ENCODE measurements around the gene SLC25A39. TPM values are rescaled to one million over a fixed set of nuclear protein-coding genes. Genes with fewer than 3 reads are reported as not detected.

The SLC25A39 gene
- total RNA-seq, 1 experiment from 2014 or later: 78.7 TPM

DNA sequence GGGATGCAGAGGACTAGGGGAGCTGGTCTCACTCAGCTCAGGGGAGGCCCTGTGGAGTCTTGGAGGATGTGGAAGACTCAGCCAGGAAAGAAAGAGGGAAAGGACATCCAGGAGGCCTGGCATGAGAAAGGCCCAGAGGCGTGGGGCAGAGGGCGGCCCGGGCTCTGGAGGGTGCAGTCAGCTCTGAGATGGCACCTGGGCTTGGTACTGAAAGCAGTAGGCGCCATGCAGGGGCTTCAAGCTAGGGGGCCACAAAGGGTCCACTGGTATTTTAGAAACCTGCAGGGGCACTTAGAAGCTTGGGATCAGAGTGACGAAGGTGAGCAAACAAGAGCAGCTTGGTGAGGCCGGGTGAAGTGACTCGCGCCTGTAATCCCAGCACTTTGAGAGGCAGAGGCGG is 33.4 kb upstream of the SLC25A39 start:
- no peak for DNase-seq
- Histone ChIP-seq H3K4me1 (ENCODE audit: low read length) (peaks cover 18% of the 10 kb centered on the region), H3K27ac (ENCODE audit: low read length) (no peak overlapping the region)

DNA sequence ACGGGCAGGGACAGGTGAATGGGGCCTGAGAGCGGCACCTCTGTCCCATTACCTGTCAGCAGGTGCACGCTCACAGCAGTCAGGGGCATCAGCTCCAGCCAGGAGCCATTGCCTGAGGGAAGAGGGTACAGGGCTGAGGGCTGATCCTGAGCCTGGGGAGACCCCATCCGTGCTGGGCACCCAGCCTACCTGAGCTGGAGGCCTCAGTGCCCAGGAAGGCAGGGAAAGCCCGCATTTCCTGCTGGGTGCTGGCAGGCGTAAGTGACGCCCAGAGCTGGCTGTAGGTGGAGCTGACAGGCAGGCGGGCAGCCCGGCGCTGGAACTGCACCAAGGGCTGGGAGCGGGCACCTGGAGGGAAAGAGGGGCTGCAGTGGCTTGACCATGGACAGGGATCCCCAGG is 31.6 kb upstream of the SLC25A39 start:
- Histone ChIP-seq H3K27me3 (ENCODE audit: low read length) (no peaks in the 10 kb centered on the region), H3K9ac (ENCODE audit: low read length) (no peak overlapping the region), H3K9me2 (replicated peaks; ENCODE audit: insufficient read depth, low read length) (no peaks in the 10 kb centered on the region), H3K79me2 (ENCODE audit: low read length) (no peaks in the 10 kb centered on the region), H4K20me1 (ENCODE audit: insufficient read depth, low read depth, low read length) (0 out of 2 replicates have a peak, but pooled peaks cover 3% of the 10 kb centered on the region), H3K4me2 (ENCODE audit: low read depth, low read length, poor library complexity, severe bottlenecking) (no peak overlapping the region), H2AFZ (ENCODE audit: low read length) (no peak overlapping the region), H3K4me1 (ENCODE audit: low read length) (peaks cover 9% of the 10 kb centered on the region; the same call in 1 of the 2 replicates), H3K4me3 (ENCODE audit: low read length) (no peak overlapping the region), H3K27ac (ENCODE audit: low read length) (no peak overlapping the region), H3K36me3 (ENCODE audit: insufficient read depth, low read length) (peaks cover 4% of the 10 kb centered on the region; the same call in 1 of the 2 replicates), H3K9me3 (ENCODE audit: low read length) (no peaks in the 10 kb centered on the region)
- no peak for DNase-seq

More for the DNA sequence above, 33.4 kb upstream of the SLC25A39 start:
- Histone ChIP-seq H3K4me3 (ENCODE audit: low read length) (no peak overlapping the region), H3K36me3 (ENCODE audit: insufficient read depth, low read length) (no peaks in the 10 kb centered on the region), H3K4me2 (ENCODE audit: low read depth, low read length, poor library complexity, severe bottlenecking) (no peak overlapping the region), H3K79me2 (ENCODE audit: low read length) (no peaks in the 10 kb centered on the region), H2AFZ (ENCODE audit: low read length) (no peak overlapping the region), H3K9ac (ENCODE audit: low read length) (no peak overlapping the region), H3K9me2 (replicated peaks; ENCODE audit: insufficient read depth, low read length) (no peaks in the 10 kb centered on the region), H3K27me3 (ENCODE audit: low read length) (no peaks in the 10 kb centered on the region), H3K9me3 (ENCODE audit: low read length) (no peaks in the 10 kb centered on the region), H4K20me1 (ENCODE audit: insufficient read depth, low read depth, low read length) (0 out of 2 replicates have a peak, but pooled peaks cover 3% of the 10 kb centered on the region)

DNA sequence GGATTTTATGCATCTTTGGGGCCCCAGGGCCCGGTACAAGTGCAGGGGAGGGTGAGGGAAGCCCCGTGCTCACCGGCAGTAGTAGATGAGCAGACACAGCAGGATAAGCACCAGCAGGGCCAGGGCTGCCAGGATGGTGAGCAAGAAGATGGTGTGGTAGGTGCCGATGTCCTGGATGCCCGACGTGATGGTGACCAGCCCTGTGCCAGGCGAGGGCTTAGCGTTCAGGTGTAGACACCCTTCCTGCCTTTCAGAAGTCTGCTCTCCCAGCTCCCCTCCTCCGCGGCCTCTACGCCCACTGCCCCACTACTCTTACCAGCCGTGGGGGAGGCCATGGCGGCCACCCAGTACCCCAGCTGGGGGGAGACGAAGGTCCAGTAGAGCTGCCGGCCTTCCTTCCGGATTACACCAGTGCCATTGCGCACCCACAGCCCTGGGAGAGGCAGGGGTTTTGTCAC is 31.0 kb upstream of the SLC25A39 start:
- H3K4me2 ChIP-seq (ENCODE audit: low read depth, low read length, poor library complexity, severe bottlenecking): no peak overlapping the region

DNA sequence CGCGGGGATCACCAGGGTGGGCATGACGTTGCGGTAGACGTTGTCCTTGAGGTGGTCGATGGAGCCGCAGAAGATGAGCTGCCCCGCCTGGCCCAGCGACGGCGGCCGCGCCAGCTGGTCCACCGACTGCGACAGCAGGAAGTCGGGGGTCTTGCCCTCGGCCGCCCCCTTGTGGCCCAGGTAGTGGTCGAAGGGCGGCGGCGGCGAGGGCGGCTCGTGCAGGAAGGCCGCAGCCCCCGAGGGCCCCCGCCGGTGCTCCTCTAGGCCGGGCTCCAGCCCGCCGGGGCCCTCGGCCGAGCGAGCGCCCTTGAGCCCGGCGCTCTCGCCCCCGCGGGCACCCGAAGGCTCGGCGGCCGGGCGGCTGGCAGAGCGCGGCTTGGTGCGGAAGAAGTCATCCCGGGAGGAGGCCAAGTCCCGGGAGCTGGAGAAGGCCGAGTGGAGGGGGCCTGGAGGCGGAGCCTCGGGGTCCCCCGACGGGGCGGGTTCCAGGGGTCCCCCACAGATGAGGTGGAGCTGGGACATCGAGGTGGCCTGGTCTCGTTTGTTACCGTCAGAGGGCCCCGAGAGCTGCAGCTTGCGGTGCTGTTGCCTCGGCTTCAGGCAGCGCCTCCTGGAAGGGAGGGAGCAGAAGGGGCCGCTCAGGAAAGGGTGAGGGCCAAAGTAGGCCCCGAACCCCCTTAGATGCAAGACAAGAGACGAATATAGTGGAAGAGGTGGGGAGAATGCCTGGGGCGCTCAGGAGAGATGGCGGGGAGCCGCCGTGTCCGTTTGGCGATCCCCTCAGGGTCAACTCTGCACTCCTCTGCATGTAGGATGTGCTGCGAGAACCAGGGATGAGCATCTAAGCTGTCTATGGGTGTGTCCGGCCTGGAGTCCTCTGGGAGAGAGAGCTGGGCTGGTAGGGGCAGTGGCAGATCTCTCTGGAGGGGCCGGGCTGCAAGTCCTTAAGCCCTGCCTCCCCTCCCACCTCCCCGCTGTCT is 30.2 kb upstream of the SLC25A39 start:
- Histone ChIP-seq H3K9ac (ENCODE audit: low read length) (no peak overlapping the region), H3K9me2 (replicated peaks; ENCODE audit: insufficient read depth, low read length) (no peaks in the 10 kb centered on the region), H3K79me2 (ENCODE audit: low read length) (no peaks in the 10 kb centered on the region), H3K27me3 (ENCODE audit: low read length) (no peaks in the 10 kb centered on the region), H3K4me1 (ENCODE audit: low read length) (peaks cover 4% of the 10 kb centered on the region; the same call in 1 of the 2 replicates), H3K9me3 (ENCODE audit: low read length) (no peaks in the 10 kb centered on the region), H3K36me3 (ENCODE audit: insufficient read depth, low read length) (peaks cover 4% of the 10 kb centered on the region), H4K20me1 (ENCODE audit: insufficient read depth, low read depth, low read length) (0 out of 2 replicates have a peak, but pooled peaks cover 3% of the 10 kb centered on the region), H3K4me3 (ENCODE audit: low read length) (no peak overlapping the region), H2AFZ (ENCODE audit: low read length) (no peak overlapping the region), H3K27ac (ENCODE audit: low read length) (no peak overlapping the region), H3K4me2 (ENCODE audit: low read depth, low read length, poor library complexity, severe bottlenecking) (no peak overlapping the region)
- peak; percentile 84 for DNase-seq

More for the DNA sequence above, 31.0 kb upstream of the SLC25A39 start:
- H3K4me1 ChIP-seq (ENCODE audit: low read length): peaks cover 4% of the 10 kb centered on the region; the same call in 1 of the 2 replicates
- DNase-seq: no peak
- no peaks in the 10 kb centered on the region for H3K9me2 ChIP-seq (replicated peaks; ENCODE audit: insufficient read depth, low read length)
- no peak overlapping the region for H3K4me3 ChIP-seq (ENCODE audit: low read length)
- no peak overlapping the region for H3K9ac ChIP-seq (ENCODE audit: low read length)
- no peaks in the 10 kb centered on the region for H3K9me3 ChIP-seq (ENCODE audit: low read length)
- 0 out of 2 replicates have a peak, but pooled peaks cover 3% of the 10 kb centered on the region for H4K20me1 ChIP-seq (ENCODE audit: insufficient read depth, low read depth, low read length)
- H3K36me3 ChIP-seq (ENCODE audit: insufficient read depth, low read length): peaks cover 4% of the 10 kb centered on the region
- no peaks in the 10 kb centered on the region for H3K79me2 ChIP-seq (ENCODE audit: low read length)
- no peaks in the 10 kb centered on the region for H3K27me3 ChIP-seq (ENCODE audit: low read length)
- no peak overlapping the region for H3K27ac ChIP-seq (ENCODE audit: low read length)
- no peak overlapping the region for H2AFZ ChIP-seq (ENCODE audit: low read length)

DNA sequence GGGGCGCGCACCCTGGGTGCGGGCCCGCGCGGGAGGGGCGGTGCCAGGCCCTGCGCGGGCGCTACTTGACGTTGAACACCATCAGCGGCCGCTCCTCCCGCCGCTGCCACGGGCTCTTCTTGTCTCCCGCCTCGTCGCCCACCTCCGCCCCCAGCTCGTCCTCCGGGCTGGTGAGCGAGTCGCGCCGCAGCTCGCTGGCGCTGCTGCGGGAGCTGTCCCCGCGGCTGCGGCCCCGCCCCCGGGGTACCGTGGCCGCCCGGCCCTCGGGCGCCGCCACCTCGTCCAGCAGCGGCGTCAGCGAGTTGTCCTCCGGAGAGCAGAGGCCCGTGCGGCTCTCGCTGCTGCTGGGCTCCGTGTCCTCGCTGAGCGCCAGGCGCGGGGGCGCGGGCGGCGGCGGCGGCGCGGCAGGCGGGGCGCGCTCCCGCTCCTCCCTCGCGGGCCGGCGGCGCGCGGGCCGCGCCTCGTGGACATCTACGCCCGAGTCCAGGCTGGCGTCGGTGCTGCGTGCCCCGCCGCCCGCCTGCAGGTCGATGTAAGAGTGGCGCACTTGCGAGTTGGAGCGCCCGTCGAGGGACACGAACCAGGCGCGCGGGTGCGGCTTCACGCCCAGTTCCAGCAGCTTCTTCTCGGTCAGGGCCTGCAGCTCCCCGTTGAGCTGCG is 29.2 kb upstream of the SLC25A39 start:
- no peak overlapping the region for H2AFZ ChIP-seq (ENCODE audit: low read length)
- H3K27me3 ChIP-seq (ENCODE audit: low read length): no peaks in the 10 kb centered on the region
- H3K79me2 ChIP-seq (ENCODE audit: low read length): no peaks in the 10 kb centered on the region
- peaks cover 4% of the 10 kb centered on the region for H3K36me3 ChIP-seq (ENCODE audit: insufficient read depth, low read length)
- no peak overlapping the region for H3K4me2 ChIP-seq (ENCODE audit: low read depth, low read length, poor library complexity, severe bottlenecking)
- H3K9ac ChIP-seq (ENCODE audit: low read length): no peak overlapping the region
- H3K4me1 ChIP-seq (ENCODE audit: low read length): peaks cover 10% of the 10 kb centered on the region
- no peak overlapping the region for H3K4me3 ChIP-seq (ENCODE audit: low read length)
- DNase-seq: no peak
- no peaks in the 10 kb centered on the region for H3K9me3 ChIP-seq (ENCODE audit: low read length)
- H4K20me1 ChIP-seq (ENCODE audit: insufficient read depth, low read depth, low read length): no peaks in the 10 kb centered on the region
- no peak overlapping the region for H3K27ac ChIP-seq (ENCODE audit: low read length)
- H3K9me2 ChIP-seq (replicated peaks; ENCODE audit: insufficient read depth, low read length): no peaks in the 10 kb centered on the region

DNA sequence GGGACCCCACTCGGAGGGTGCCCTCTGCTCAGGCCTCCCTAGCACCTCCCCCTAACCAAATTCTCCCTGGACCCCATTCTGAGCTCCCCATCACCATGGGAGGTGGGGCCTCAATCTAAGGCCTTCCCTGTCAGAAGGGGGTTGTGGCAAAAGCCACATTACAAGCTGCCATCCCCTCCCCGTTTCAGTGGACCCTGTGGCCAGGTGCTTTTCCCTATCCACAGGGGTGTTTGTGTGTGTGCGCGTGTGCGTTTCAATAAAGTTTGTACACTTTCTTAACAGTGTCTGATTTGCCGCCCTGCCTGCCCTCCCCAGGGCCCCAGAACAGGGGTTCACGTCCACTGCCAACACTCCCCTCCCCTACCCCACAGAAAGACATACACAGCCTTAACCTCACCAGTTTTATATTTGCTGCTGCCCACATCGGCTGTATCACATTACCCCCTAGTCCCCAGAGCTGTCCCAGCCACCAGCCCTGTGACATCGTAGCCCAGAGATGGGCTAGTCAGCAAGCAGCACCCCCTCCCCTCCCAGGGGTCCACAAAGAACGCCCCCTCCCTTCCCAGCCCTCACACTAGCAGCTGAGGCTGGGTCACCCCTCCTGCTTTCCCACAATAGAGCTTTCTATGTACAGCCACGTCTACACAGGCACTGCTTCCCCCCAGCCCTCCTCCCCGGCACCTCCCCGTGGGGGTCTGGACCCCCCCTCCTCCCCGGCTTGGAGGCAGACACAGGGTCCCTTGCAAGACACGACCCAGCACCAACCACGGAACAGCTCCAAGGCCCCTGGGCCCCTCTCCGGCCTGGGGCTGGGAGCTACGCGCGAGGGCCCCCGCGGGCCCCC is 28.4 kb upstream of the SLC25A39 start:
- no peak overlapping the region for H3K4me2 ChIP-seq (ENCODE audit: low read depth, low read length, poor library complexity, severe bottlenecking)
- H3K9me2 ChIP-seq (replicated peaks; ENCODE audit: insufficient read depth, low read length): no peaks in the 10 kb centered on the region
- no peaks in the 10 kb centered on the region for H3K27me3 ChIP-seq (ENCODE audit: low read length)
- no peak overlapping the region for H3K27ac ChIP-seq (ENCODE audit: low read length)
- no peak overlapping the region for H2AFZ ChIP-seq (ENCODE audit: low read length)
- peaks cover 4% of the 10 kb centered on the region for H3K36me3 ChIP-seq (ENCODE audit: insufficient read depth, low read length)
- H3K79me2 ChIP-seq (ENCODE audit: low read length): no peaks in the 10 kb centered on the region
- H4K20me1 ChIP-seq (ENCODE audit: insufficient read depth, low read depth, low read length): no peaks in the 10 kb centered on the region
- H3K9me3 ChIP-seq (ENCODE audit: low read length): no peaks in the 10 kb centered on the region
- H3K9ac ChIP-seq (ENCODE audit: low read length): no peak overlapping the region
- DNase-seq: no peak
- H3K4me1 ChIP-seq (ENCODE audit: low read length): peaks cover 17% of the 10 kb centered on the region
- no peak overlapping the region for H3K4me3 ChIP-seq (ENCODE audit: low read length)

DNA sequence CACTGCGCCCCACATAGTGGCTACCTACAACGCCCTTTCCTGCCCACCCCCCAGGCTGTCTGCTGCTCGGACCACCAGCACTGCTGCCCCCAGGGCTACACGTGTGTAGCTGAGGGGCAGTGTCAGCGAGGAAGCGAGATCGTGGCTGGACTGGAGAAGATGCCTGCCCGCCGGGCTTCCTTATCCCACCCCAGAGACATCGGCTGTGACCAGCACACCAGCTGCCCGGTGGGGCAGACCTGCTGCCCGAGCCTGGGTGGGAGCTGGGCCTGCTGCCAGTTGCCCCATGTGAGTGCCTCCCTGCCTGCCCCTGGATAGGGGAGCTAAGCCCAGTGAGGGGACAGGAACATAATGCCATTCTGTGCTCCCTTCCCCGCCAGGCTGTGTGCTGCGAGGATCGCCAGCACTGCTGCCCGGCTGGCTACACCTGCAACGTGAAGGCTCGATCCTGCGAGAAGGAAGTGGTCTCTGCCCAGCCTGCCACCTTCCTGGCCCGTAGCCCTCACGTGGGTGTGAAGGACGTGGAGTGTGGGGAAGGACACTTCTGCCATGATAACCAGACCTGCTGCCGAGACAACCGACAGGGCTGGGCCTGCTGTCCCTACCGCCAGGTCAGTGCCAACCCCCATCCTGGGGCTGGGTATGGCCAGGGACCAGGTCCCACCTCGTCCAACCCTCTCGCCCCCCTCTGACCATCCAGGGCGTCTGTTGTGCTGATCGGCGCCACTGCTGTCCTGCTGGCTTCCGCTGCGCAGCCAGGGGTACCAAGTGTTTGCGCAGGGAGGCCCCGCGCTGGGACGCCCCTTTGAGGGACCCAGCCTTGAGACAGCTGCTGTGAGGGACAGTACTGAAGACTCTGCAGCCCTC is 27.6 kb upstream of the SLC25A39 start:
- no peak for DNase-seq
- no peak overlapping the region for H2AFZ ChIP-seq (ENCODE audit: low read length)
- no peak overlapping the region for H3K9ac ChIP-seq (ENCODE audit: low read length)
- no peaks in the 10 kb centered on the region for H4K20me1 ChIP-seq (ENCODE audit: insufficient read depth, low read depth, low read length)
- no peaks in the 10 kb centered on the region for H3K79me2 ChIP-seq (ENCODE audit: low read length)
- peaks cover 4% of the 10 kb centered on the region for H3K36me3 ChIP-seq (ENCODE audit: insufficient read depth, low read length)
- no peaks in the 10 kb centered on the region for H3K9me3 ChIP-seq (ENCODE audit: low read length)
- no peaks in the 10 kb centered on the region for H3K9me2 ChIP-seq (replicated peaks; ENCODE audit: insufficient read depth, low read length)
- H3K4me1 ChIP-seq (ENCODE audit: low read length): peaks cover 26% of the 10 kb centered on the region
- H3K27ac ChIP-seq (ENCODE audit: low read length): no peak overlapping the region
- no peak overlapping the region for H3K4me3 ChIP-seq (ENCODE audit: low read length)
- H3K4me2 ChIP-seq (ENCODE audit: low read depth, low read length, poor library complexity, severe bottlenecking): no peak overlapping the region
- H3K27me3 ChIP-seq (ENCODE audit: low read length): no peaks in the 10 kb centered on the region
